HG03469 (cell line): ENCODE data around the gene GSC2.

Experiments used
- ATAC-seq: cut with Tn5 transposase; IDR thresholded peaks from one replicate; pipeline ENCODE4 v1.9.1; 2021; ENCODE audit warnings: mild to moderate bottlenecking, moderate library complexity, moderate number of reproducible peaks; ENCODE audit not compliant: unreplicated experiment

GSC2 gene

DNA sequence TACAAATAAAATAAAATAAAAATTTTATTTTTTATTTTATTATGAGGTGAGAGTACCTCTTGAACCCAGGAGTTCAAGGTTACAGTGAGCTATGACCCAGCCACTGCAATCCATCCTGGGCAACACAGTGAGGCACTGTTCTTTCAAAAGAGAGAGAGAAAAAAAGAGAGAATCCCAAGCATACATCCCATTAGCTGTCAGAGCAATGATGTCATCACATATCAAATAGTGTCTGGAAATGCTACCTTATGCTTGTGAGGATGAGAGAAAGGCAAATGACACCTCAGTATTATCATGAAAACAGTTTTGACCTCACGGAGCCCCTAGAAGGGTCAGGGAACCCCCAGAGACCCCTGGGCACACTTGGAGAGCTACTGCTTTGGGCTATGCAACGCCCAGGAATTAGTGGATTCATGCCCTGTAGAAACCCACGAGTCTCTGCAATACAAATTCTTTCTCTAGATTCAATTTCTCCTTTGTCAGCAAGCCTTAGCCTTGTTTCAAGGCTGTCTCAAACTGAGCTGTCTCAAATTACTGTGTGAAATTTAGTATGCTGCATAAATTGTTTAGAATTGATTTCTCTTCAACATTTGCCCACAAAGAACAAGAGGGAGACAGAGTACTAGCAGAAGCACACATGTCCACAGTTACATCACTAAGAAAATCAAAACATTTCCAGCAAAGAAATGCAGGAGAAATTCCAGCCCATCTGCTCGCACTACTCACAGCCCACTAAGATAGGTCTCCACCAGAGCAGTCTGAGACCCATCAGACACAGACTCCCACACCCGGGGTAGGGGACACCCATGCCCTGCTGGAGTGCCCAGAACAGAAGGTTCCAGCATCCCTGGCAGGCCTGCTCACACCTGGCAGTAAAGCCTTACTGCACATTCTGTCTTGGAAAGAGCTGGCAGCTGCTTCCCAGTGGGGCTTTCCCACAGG lies 45.9 kb downstream of the GSC2 start:
- ATAC-seq: no peak

DNA sequence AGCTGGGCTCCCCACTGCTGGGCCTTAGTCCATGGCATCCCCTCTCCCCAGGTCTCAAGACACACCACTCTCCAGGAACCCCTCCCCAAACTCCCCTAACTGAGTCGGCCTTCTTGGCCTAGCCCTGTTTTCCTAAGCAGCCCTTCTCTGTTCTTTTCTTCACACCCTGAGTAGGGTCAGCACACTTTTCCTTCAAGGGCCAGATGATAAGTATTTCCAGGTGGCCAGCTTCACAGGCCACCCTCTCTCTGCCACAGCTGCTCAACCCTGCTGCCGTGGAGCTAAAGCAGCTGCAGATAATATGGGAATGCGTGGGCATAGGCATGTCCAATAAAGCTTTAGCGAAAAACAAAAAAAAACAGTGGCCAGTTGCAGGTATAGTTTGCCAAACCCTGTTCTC lies 51.9 kb downstream of the GSC2 start:
- ATAC-seq: no peak

DNA sequence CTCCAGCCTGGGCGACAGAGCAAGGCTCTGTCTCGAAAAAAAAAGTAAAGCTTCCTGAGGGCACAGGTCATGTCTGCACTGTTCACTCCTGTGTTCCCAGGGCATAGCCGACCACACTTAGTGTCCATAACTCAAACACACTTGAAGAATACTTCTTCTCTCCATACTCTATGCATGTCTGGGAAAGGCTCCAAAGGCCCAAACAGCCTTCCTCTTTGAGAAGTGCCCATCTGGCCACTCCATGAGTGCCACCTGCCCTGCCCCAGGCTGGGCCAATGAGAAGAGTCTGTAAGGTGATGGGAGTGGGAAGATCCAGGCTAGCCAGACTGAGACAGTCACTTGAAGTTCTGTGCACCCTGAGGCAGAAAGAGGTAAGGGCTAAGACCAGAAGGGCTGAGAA lies 52.6 kb downstream of the GSC2 start:
- no peak for ATAC-seq
